Muscle of back (tissue), 11 donors: ENCODE data around the gene SETD1B. TPM values are rescaled to one million over a fixed set of nuclear protein-coding genes. Genes with fewer than 3 reads are reported as not detected.
"Not testable (repeated sequence)": the region's sequence is repeated elsewhere in the genome, so short reads cannot be mapped to it uniquely, and the experiment has no call there.

Source experiments
- DNase-seq, 3 donors: peaks; one replicate each; pipeline versions ENCODE4 v3.0.0 to v3.0.0-alpha.2; 2013
- polyA plus RNA-seq, 10 donors: library from polyadenylated mRNA; unstranded; fragments of 120-200 nt; gene quantifications; one replicate each; pipeline ENCODE4 v1.2.1, GENCODE V29; 2013; ENCODE audit not compliant: insufficient read length in 10 of 10

The SETD1B gene
- polyA plus RNA-seq, 10 donors: 6.6 to 11.2 (median 8.7) TPM

DNA sequence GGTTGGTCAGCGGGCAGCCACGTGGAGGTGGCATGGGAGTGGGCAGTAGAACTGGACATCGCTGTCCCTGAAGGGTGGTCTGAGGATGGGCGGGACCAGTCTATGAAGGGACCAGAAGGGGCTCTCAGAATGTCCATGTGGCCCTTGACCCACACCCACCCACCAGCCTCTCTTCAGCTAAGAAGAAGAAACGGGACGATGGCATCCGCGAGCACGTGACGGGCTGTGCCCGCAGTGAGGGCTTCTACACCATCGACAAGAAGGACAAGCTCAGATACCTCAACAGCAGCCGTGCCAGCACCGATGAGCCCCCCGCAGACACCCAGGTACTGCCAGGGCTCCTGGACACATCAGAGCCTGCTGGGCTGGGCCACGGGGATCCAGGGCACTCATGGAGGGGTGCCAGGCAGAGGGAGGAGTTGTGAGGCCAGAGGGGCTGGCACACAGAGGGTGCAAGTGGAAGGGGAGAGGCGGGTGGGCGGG lies 21.3 kb downstream of the SETD1B start:
- DNase-seq: no peak

DNA sequence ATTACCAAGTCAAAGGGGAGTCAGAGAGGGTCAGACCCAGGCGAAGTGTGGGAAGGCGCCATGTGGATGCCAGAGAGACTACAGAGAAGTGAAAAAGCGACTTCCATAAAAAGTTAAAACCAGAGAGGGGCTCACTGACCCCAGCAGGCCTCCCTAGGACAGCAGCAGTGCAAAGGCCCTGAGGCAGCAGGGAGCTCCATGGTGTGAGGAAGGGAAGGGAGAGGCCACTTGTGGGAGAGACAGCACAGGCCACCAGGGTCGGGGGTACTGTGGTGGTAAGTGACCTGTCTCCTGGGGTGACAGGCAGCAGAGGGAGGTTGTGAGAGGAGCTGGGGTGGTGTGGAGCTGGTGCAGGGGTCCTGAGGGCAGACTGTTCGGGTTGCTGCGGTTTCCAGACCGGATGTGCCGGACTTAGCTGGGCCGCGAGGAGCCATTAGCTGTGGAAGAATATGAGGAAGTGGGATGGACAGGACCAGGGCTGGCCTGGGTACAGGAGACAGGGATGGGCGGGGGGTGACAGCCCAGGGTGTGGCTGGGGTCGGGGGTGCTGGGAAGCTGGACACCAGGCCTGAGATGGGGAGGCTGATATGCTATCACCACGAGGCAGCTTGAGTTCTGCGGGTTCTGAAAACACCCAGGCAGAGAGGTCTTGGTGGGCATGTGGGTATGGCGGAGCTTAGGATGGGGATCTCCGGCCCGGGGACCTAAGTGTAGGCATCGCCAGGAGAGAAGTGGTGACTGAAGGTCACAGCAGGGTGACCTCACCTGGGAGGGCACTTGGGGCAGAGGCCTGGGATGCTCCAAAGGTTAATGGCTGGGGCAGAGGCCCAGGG lies 22.7 kb downstream of the SETD1B start:
- DNase-seq: no peak

DNA sequence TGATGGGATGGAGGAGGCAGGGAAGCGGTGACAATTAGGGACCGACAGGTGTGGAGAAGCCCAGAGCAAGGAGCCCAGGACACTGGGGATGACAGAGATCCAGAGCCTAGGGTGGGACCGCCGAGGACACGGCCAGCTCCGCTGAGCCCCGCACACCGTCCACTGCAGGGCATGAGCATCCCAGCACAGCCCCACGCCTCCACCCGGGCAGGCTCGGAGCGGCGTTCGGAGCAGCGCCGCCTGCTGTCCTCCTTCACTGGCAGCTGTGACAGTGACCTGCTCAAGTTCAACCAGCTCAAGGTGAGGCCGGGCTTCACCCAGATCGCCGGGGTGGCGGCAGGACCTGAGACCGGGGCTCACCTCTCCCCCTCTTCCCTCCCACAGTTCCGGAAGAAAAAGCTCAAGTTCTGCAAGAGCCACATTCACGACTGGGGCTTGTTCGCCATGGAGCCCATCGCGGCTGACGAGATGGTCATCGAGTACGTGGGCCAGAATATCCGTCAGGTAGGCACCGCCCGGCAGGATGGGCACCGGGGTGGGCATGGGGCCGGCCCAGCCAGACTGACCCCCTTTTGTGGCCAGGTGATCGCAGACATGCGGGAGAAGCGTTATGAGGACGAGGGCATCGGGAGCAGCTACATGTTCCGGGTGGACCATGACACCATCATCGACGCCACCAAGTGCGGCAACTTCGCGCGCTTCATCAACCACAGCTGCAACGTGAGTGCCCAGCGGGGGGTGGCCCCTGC lies 23.7 kb downstream of the SETD1B start:
- DNase-seq: no peak

DNA sequence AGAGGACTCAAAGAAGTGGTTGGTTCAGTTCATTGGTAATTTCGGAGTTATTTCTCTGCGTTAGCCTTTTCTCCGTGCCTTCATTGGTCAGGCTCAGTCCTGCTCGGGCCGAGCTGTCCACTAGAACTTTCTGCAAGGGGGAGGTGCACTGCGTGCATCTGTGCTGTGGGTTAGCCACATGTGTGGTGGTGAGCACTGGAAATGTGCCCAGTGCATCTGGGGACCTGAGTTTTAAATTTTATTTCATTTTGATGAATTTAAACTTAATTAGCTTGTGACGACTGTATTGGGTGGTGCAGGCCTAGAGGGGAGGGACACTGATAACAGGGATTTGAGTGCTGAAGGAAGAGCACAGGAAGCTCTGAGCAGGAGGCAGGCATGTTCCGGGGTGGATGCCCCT lies 24.5 kb downstream of the SETD1B start:
- no peak for DNase-seq

DNA sequence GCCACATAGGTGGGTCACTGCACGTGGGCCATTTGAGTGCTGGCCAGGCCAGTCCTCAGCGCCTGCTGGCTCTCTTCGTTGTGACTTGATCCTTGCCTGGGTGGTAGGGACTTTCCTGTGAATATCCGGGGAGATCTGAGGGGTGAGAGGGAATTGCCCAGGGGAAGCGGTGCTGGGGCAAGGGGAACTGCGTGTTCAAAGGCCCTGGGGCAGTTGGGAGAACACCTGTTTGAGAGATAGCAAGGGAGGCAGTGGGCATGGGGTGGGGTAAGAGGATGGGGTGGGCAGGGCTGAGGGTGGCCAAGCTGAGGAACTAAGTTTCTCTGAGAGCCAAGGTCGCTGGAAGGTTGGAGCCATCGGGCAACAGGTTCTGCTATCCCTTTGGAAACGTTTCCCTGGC lies 25.0 kb downstream of the SETD1B start:
- DNase-seq: no peak

DNA sequence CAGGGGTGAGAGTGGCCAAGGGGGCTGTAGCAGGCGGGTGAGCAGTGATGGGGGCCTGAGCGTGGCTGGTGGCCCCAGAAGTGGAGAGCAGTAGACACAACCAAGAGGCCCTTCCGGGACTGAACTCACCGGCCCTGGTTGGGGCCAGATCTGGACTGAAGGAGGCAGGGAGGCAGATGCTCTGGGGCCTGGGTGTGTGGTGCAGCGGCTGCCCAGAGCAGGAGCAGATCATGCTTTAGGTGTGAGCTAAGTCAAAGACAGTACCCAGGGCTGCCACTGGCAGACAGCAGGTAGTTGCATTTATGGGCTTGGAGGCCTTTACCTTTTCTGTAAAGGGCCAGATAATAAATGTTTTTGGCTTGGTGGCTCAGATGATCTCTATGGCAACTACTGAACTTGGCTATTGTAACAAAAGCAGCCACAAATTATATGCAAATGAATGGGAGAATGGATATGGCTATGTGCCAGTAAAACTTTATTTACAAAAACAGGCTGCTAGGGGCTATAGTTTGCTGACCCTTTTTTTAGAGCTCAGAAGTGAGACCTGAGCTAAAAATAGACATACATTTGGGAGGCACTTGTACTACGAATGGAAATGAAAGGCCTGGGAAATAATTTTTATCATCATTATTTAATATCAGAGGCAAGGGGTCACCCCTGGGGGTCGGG lies 25.6 kb downstream of the SETD1B start:
- DNase-seq: no peak

DNA sequence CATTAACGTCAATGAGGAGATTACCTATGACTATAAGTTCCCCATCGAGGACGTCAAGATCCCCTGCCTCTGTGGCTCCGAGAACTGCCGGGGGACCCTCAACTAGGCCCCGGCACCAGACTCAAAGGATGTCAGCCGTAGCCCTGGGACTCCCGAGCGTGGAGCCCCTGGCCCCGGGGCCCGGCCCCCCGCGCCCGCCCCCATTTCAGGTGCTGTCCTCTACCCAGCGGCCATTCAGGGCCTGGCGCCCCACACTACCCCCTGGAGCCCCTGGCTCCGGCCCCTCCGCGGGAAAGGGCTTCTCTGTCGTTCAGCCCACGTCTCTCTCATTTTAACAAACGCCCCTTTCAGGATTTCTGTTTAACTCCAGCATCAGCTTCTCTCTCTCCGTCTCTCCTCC lies 26.3 kb downstream of the SETD1B start:
- no peak for DNase-seq

DNA sequence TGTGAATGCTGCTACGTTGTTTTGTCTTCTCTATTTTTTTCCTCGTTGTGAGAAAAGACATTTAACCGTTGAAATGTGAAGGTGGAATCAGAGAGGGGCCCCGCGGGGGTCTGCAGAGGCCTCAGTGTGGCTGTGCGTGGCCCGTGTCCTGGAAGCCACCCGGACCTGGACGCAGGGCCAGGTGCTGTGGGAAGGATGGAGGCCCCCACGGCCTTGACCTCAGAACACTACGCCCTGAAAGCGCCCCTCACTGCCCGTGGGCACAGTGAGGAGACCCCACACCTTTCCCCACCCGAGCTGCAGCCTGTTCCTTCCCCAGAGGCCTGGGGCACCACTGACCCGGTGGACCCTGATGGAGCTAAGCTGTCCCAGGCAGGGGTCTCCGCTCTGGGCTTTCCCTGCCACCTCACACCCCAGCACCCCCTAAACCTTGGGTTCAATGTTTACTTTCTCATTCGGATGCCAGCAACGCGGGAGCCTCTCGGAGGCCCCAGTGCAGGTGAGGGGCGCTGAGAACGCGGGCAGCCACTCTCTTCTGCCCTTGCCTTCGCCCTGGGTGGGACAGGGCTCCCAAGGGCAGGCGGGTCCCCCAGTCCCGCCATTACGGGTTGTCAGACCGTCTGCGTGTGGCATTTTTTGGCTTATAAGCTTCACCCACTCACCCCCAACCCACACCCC lies 26.9 kb downstream of the SETD1B start:
- no peak for DNase-seq

DNA sequence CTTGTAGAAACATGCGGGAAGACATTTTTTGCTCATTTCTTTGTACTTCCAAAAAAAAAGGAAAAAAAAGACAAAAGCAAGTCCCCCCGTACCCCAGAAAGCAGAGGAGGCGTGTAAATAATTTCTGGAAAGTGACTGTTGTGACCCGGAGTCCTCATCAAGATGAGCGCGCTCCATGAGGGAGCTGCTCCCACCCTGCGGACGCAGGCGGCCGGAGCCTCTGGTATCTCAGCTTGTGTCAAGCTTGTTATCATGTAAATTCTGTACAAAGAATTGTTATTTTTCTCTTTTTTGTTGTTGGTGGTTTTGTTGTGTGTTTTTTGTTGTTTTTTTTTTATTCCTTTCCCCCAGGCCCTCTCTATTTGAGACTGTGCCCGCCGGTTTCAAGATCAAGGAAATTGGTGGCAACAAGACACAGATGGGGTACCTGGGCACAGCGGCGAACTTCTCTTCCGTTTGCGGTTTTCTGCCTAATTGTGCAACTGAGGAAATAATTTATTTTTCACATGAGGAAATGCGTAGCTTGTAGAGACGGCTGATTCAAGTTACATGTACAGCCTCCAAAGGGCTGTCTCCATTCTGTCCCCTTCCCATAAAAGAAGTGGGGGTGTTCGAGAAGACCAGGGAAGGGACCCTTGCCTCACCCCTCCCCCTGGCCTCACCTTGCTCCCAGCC lies 27.9 kb downstream of the SETD1B start:
- DNase-seq: no peak

DNA sequence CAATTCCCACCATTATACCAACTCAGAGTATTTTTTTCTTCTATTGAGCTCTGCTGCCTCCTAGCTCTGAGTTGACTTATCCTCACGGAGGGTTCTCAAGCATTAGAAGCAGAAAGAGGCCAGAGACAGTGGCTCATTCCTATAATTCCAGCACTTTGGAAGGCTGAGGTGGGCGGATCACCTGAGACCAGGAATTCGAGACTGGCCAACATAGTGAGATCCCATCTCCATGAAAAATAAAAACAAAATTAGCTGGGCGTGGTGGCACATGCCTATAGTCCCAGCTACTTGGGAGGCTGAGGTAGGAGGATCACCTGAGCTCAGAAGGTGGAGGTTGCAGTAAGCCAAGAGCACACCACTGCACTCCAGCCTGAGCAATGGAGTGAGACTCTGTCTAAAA lies 33.9 kb downstream of the SETD1B start:
- no peak for DNase-seq

DNA sequence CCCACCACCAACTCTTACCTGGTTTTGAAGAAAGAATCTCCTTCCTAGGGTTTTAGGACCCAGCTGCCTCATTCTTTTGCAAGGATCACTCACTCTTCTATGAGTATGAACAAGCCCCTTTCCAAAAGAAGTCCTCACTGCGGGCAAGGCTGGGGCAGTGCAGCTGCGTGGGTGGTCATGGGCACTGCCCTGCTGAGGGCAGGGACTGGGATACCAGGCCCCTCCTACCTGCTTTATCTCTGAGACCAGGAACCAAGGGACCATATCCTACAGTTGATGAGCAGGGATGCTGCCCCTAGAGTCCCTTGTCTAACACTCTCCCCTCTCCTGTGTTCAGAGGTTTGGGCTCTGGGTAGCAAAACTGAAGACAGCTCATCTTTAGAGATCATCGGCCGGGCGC lies 34.3 kb downstream of the SETD1B start:
- no peak for DNase-seq

DNA sequence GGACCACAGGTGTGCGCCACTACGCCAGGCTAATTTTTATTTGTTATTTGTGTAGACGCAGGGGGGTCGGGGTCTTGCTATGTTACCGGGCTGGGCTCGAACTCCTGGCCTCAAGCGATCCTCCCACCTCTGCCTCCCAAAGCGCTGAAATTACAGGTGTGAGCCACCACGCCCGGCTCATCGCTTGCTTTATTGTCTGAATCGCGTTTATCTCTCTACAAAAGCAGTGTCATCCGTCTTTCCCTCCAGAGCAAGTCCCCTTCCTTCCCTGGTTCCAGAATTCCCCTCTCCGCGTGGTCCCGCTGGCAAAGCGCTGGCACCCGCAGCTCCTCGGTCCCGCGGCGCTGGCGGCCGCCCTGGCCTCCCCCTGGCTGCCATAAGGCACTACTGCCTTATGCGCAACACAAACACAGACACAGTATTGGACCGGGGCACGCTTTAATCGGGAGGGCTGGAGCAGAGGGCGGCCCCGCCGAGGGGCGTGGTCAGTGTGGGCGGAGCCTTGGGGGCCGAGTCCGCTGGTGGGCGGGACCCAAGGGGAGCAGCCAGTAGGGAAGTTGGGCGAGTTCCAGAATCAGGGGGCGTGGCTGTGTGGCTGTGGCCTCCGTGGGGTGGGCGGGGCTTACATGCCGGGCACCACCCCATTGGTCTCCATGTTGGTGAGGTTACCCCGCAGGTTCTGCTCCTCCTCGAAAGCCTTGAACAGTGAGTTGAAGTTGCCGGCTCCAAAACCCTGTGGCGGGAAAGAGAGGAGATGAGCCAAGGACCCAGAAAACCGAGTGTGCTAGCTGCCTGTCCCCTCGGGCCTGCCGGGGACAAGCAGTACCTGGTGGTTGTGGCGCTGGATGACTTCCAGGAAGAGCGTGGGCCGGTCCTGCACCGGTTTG lies 35.5 kb downstream of the SETD1B start:
- peak; percentile 93 to 94 (median 94) for DNase-seq

DNA sequence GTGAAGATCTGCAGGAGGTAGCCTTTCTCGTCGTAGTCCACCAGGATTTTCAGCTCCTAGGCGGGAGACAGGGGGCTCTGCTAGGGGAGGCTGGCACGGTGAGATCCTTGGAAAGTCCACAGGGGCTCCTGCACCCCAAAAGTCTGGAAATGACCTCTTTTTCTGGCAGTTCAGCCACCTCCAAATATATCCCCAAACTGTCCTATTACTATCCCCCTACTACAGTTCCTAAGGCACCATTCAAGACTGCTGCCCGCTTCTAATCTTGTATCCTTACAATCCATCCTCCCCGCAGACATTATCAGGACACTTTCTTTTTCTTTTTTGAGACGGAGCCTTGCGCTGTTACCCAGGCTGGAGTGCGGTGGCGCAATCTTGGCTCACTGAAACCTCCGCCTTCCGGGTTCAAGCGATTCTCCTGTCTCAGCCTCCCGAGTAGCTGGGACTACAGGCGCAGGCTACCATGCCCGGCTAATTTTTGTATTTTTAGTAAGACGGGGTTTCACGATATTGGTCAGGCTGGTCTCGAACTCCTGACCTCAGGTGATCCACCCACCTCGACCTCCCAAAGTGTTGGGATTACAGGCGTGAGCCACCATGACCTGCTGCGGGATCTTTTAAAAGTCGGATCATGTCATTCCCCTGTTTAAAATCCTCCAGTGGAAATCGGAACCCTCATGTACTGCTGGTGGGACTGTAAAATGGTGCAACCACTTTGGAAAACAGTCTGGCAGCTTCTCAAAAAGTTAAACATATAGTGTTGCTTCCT lies 36.4 kb downstream of the SETD1B start:
- no peak for DNase-seq

DNA sequence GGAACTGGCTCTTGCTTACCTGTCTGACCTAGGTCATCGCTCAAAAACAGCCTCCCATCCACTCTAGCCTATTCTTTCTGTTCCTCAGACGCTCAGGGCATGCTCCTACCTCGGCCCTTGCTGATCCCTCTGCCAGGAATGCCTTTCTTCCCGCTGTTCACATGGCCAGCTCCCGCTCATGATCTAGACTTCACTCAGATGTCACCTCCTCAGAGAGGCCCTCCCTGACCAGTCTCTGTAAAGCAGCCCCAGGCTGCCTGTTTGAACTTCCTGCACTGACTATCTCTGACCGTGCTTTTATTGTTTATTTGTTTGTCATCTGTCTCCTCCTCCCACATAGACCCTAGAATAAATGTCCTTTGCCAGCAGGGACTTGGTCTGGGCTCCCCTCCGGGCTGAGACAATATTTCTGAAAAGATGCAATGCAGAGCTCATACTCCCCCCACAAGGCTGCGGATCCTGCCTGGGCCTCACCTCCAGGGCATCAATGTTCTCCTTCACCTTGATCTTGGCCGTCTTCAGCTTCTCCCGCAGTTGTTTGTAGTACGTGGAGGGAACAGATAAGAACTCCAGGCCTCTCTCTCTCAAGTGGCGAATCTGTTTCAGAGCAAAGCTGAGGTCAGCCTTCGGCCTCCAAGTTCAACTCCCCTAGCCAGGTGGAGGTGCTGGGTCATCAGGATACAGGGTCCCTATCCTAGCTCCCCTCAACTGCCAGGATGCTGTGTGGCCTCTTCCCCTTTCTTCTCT lies 39.6 kb downstream of the SETD1B start:
- DNase-seq: no peak

DNA sequence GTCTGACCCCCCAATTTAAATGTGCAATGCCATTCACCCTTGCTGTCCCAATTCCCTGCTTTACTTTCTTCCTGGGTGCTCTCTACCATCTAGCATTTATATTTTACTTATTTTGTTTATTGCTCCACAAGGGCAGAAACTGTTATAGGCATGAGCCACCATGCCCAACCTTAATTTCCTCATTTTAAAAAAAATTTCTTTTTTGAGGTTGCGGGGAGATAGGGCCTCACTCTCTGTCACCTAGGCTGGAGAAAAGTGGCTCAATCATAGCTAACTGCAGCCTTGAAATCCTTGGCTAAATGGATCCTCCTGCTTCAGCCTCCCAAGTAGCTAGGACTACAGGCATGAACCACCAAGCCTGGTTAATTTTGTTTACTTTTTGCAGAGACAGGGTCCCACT lies 41.9 kb downstream of the SETD1B start:
- no peak for DNase-seq

DNA sequence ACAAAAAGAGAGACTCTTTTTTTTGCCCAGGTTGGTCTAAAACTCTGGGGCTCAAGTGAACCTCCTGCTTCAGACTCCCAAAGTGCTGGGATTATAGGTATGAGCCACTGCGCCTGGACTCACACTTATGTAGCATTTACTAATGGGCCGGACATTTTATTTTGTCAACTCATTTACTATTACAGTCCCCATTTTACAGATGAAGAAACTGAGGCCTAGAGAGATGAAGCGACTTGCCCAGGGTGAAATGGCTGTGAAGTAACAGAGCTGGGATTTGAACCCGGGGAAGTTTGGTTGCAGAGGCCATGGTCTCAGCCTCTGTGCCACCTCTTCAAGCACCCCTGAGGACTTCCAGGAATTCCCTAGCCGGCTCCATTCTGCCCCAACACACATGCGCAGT lies 45.4 kb downstream of the SETD1B start:
- DNase-seq: no peak

DNA sequence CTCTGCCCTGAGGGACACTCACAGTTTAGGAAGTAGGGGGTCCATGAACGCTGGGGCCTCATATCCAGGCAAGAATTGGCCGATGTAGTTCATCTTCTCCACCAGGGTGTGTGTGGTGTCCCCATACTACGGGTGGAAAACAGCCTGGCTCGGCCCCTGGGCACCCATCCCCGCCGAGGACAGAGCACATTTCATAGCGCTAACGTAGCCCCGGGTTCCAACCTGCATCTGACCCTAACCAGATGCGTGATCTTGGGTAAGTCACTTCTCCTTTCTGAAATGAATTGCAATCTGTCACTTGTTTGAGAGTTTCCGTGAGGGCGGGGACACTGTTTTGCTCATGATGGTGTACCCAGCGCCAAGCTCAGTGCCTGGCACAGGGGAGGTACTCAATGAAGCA lies 45.9 kb downstream of the SETD1B start:
- DNase-seq: no peak

DNA sequence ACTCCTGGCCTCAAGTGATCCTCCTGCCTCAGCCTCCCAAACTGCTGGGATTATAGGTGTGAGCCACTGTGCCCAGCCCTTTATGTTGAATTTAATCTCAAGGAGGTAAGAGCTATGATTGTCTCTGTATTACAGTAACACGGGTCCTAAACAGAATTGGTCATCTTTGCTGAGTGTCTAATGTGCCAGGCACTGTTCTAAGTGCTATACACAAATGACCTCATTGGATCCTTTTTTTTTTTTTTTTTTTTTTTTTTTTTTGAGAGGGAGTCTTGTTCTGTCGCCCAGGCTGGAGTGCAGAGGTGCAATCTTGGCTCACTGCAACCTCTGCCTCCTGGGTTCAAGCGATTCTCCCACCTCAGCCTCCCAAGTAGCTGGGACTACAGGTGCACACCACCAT lies 48.6 kb downstream of the SETD1B start:
- DNase-seq: not testable (repeated sequence)
